ENCODE measurements around the gene BTBD1. TPM values are rescaled to one million over a fixed set of nuclear protein-coding genes. Genes with fewer than 3 reads are reported as not detected.

BTBD1 gene
- total RNA-seq, 4 donors from 2014 or later: 229 to 408 (median 342) TPM

DNA sequence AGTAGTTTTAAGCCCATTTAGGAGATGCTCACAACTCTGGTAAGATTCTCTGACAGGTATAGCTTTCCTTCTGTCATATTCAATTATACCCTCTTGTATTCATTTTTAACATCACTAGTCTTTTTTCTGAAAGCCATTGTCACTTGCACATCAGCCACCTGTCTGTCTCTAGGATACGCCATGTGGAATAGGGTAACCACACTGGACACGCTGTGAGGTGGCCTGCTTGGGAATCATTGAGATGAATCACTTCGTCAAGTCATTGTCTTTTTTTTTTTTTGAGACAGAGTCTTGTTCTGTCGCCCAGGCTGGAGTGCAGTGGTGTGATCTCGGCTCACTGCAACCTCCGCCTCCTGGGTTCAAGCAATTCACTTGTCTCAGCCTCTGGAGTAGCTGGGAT is 47.8 kb upstream of the BTBD1 start:
- Histone ChIP-seq H3K9me3 (no peaks in the 10 kb centered on the region), H3K4me1 (peaks cover 17% of the 10 kb centered on the region in 2 donors), H3K27ac (peak overlapping the region in 1 of 4 donors; percentile 57), H3K4me3 (no peak overlapping the region), H3K27me3 (no peaks in the 10 kb centered on the region), H3K36me3 (peaks cover 0 to 20% of the 10 kb centered on the region in 2 donors)
- in situ Hi-C loops (cut with MboI; ENCODE audit: low sequenced_read_pairs in 4 of 4) (loop anchor here in 2 of 4 donors (10.0 to 25.0 kb wide), 2 partner anchors 110 to 578 kb away; partner anchors contain the start of gene RPS17 (in 1 of the 2)), intact Hi-C loops (cut with DNase I; ENCODE audit: low total_unique reads) (no loop called here)
- DNase-seq (no peak), ATAC-seq (no peak)
- TF ChIP-seq, protein P1, sequence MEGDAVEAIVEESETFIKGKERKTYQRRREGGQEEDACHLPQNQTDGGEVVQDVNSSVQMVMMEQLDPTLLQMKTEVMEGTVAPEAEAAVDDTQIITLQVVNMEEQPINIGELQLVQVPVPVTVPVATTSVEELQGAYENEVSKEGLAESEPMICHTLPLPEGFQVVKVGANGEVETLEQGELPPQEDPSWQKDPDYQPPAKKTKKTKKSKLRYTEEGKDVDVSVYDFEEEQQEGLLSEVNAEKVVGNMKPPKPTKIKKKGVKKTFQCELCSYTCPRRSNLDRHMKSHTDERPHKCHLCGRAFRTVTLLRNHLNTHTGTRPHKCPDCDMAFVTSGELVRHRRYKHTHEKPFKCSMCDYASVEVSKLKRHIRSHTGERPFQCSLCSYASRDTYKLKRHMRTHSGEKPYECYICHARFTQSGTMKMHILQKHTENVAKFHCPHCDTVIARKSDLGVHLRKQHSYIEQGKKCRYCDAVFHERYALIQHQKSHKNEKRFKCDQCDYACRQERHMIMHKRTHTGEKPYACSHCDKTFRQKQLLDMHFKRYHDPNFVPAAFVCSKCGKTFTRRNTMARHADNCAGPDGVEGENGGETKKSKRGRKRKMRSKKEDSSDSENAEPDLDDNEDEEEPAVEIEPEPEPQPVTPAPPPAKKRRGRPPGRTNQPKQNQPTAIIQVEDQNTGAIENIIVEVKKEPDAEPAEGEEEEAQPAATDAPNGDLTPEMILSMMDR (IDR thresholded peaks at IDR 0.05 in 4 of 5, conservative IDR thresholded peaks at IDR 0.05 in 1 of 5): no peak

DNA sequence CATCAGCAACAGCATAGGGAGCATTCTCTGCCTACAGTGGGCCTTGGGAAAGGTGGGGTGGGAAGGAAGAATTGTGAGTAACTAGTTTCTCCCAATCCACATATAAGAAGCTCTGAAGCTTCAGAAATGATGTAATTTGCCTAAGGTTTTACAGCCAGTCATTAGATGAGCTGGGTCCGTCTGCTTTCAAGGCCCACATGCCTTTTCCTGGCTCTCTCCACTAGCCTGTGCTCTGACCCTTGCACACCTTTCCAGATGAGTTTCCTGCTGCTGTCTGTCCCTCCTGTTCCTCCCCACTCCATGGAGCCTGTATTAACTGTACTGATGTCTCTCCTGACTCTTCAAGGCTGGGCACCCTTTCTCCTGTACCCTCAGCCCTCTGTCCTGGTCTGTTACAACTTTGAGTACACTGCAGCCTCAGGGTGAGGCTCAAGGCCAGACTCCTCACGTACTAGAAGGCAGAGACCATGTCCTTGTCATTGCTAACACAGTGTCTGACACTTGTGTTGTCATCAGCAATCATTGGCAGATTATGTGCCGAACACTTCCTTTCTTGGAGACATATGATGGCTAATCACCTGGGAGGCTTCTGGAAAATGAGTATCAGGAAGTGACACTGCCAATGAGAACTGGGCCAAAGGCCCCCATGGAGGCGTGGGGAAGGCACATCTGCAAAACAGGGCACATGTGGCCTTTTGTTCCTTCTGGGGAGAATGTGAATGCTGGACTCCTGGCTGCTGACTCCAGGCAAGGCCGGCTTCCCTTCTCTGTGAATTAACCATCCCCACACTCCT is 47.0 kb upstream of the BTBD1 start:
- TF ChIP-seq, protein P1 (IDR thresholded peaks at IDR 0.05 in 4 of 5, conservative IDR thresholded peaks at IDR 0.05 in 1 of 5): no peak
- no peak for TF ChIP-seq POLR2A (IDR thresholded peaks at IDR 0.05)
- Histone ChIP-seq H3K4me1 (peaks cover 20 to 25% of the 10 kb centered on the region in 2 donors), H3K27me3 (no peaks in the 10 kb centered on the region), H3K27ac (peak overlapping the region in 2 of 4 donors; percentile 20 to 57), H3K36me3 (peaks cover 0 to 19% of the 10 kb centered on the region in 2 donors), H3K4me3 (no peak overlapping the region), H3K9me3 (no peaks in the 10 kb centered on the region)
- ATAC-seq: no peak
- in situ Hi-C loops (cut with MboI; ENCODE audit: low sequenced_read_pairs in 4 of 4): loop anchor here in 2 of 4 donors (10.0 to 25.0 kb wide), 2 partner anchors 109 to 577 kb away; partner anchors contain the start of gene RPS17 (in 1 of the 2)
- DNase-seq: no peak
- intact Hi-C loops (cut with DNase I; ENCODE audit: low total_unique reads): no loop called here

DNA sequence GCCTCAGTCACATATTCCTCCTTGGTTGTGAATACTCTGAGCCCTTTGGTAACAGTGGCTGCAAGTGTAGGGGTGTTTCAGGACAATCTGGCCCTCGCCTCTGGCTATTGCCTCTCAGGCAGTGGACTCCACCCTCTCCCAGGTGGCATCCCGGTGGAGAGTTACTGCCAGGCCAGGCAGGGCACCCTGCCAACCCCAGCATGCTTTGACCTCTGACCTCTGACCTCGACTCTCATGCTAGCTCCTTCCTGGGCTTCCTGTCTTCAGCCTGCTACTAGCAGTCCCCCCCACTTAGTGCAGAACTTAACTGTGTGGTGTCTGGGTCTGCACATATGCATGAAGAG is 45.9 kb upstream of the BTBD1 start:
- intact Hi-C loops (cut with DNase I; ENCODE audit: low total_unique reads) (no loop called here), in situ Hi-C loops (cut with MboI; ENCODE audit: low sequenced_read_pairs in 4 of 4) (loop anchor here in 2 of 4 donors (10.0 to 25.0 kb wide), 2 partner anchors 108 to 576 kb away; partner anchors contain the start of gene RPS17 (in 1 of the 2))
- ATAC-seq (no peak), DNase-seq (no peak)
- peaks cover 0 to 19% of the 10 kb centered on the region in 2 donors for H3K36me3 ChIP-seq
- H3K4me1 ChIP-seq: peaks cover 28 to 36% of the 10 kb centered on the region in 2 donors
- TF ChIP-seq, protein P1 (IDR thresholded peaks at IDR 0.05 in 4 of 5, conservative IDR thresholded peaks at IDR 0.05 in 1 of 5): no peak
- TF ChIP-seq POLR2A (IDR thresholded peaks at IDR 0.05): no peak
- no peak overlapping the region for H3K4me3 ChIP-seq
- H3K27ac ChIP-seq: peak overlapping the region; percentile 3 to 57 (median 14)
- no peaks in the 10 kb centered on the region for H3K27me3 ChIP-seq
- no peaks in the 10 kb centered on the region for H3K9me3 ChIP-seq

DNA sequence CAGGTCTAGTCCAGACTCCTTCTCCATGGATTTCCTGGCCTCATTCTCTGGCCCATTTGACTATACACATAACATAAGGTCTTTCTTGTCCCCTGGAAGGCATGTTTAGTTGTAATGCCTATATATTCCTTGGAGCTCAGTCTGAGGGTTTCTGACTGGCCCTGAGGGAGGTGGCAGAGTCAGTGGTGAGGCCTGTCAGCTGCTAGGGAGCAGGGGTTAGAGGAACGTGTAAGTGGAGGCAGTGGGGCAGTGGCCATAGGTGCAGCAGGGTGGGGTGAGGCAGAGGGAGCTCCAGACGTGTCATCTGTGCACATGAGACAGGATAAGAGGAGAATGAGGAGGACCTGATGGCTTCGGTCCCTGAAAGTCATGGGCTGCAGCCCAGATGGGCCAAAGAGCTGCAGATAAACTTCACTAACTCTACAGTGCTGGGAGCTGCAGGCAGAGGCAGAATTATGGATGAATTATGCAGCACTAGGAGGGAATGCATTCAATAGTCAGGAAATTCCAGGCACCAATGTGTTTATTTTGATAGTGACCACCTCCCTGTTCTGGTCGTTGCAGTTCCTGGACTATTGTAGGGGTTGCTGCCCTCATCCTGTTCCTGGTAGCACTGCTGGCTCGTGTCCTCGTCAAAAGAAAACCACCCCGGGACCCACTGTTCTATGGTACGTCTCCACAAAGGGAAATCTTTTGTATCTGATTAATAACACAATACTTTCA is 45.3 kb upstream of the BTBD1 start:
- Histone ChIP-seq H3K36me3 (peaks cover 0 to 19% of the 10 kb centered on the region in 2 donors), H3K4me3 (no peak overlapping the region), H3K4me1 (peaks cover 28 to 36% of the 10 kb centered on the region in 2 donors), H3K9me3 (no peaks in the 10 kb centered on the region), H3K27ac (peak overlapping the region in 2 of 4 donors; percentile 46 to 57), H3K27me3 (no peaks in the 10 kb centered on the region)
- in situ Hi-C loops (cut with MboI; ENCODE audit: low sequenced_read_pairs in 4 of 4): loop anchor here in 2 of 4 donors (10.0 to 25.0 kb wide), 2 partner anchors 108 to 575 kb away; partner anchors contain the start of gene RPS17 (in 1 of the 2)
- DNase-seq (no peak), ATAC-seq (peak; percentile 14 to 24)
- TF ChIP-seq POLR2A (IDR thresholded peaks at IDR 0.05): no peak
- TF ChIP-seq, protein P1 (IDR thresholded peaks at IDR 0.05 in 4 of 5, conservative IDR thresholded peaks at IDR 0.05 in 1 of 5): no peak
- intact Hi-C loops (cut with DNase I; ENCODE audit: low total_unique reads): no loop called here
